BJ (cell line): ENCODE measurements around the gene METTL25B. TPM values are rescaled to one million over a fixed set of nuclear protein-coding genes. Genes with fewer than 3 reads are reported as not detected.

Experiments
- CTCF ChIA-PET: fragments of 350-600 bp; formaldehyde crosslinking; extraction: SDS; loops from one replicate; lab custom pipeline; 2021; ENCODE audit warnings: antibody characterized with exemption, inconsistent platforms; lab: Yijun Ruan, JAX
- POLR2A ChIA-PET: fragments of 300-600 bp; sonication (Branson Sonifier 250); formaldehyde crosslinking; extraction: SDS; loops from one replicate; lab custom pipeline; 2021; ENCODE audit warnings: antibody characterized with exemption; lab: Charles Lee
- DNase-seq: peaks from one replicate; pipeline ENCODE4 v3.0.0-alpha.2; 2011; ENCODE audit warnings: low read depth
- H3K27me3 ChIP-seq: 2 replicates; pipeline ENCODE4 v1.6.0; 2011; ENCODE audit warnings: low read length; ENCODE audit not compliant: control insufficient read depth, insufficient read depth
- H3K36me3 ChIP-seq: 2 replicates; pipeline ENCODE4 v1.5.1; 2011; ENCODE audit warnings: low read length; ENCODE audit not compliant: control insufficient read depth, insufficient read depth
- H3K4me3 ChIP-seq: 2 replicates; pipeline ENCODE4 v1.5.1; 2011; ENCODE audit warnings: low read depth, mild to moderate bottlenecking, control low read depth, low read length
- polyA plus RNA-seq: library from polyadenylated mRNA; depleted of rRNA; stranded (reverse); fragments of >200 nt; gene quantifications from 2 replicates; pipeline ENCODE4 v1.2.3, GENCODE V29; 2011
- TF ChIP-seq, protein P1 (sequence below): IDR thresholded peaks from 2 replicates; pipeline ENCODE4 v1.5.1; 2011; ENCODE audit warnings: low read depth, mild to moderate bottlenecking, control low read depth, inconsistent platforms, low read length, moderate library complexity; ENCODE audit not compliant: insufficient read depth

METTL25B gene
- polyA plus RNA-seq, 1 experiment = 14.6 TPM

DNA sequence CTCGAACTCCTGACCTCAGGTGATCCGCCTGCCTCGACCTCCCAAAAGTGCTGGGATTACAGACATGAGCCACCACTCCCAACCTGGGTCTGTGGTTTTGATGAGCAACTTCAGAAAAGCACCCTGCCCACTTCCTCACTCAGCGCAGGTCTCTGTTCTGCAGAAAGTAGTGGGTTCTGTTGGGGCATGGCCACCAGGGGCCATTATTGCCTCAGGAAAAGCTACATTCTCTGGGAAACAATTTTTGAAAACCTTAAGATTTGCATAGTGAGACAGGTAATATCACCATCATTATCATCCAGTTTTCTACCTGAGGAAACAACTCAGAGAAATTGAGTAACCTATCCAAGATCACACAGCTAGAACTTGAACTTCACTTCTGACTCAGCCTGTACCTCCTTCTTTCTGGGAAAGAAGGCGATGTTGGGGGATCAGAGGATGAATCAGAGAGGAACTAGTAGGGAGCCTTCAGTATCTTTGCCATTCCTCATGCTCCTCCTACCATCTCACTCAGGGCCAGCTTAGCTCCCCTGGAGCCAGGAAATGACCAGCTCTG is 44.0 kb upstream of the METTL25B start:
- DNase-seq = no peak
- ChIA-PET CTCF (interaction anchor here (0.8 to 31.9 kb wide), 7 partner anchors 6 to 244 kb away, joined by 3 to 1556 read pairs (median 117); partner anchors contain the start of genes CRABP2, INSRR, ISG20L2 and METTL25B), POLR2A (no interaction called here)
- Histone ChIP-seq H3K36me3 (no peaks in the 10 kb centered on the region), H3K4me3 (no peak overlapping the region), H3K27me3 (no peaks in the 10 kb centered on the region)
- TF ChIP-seq, protein P1, sequence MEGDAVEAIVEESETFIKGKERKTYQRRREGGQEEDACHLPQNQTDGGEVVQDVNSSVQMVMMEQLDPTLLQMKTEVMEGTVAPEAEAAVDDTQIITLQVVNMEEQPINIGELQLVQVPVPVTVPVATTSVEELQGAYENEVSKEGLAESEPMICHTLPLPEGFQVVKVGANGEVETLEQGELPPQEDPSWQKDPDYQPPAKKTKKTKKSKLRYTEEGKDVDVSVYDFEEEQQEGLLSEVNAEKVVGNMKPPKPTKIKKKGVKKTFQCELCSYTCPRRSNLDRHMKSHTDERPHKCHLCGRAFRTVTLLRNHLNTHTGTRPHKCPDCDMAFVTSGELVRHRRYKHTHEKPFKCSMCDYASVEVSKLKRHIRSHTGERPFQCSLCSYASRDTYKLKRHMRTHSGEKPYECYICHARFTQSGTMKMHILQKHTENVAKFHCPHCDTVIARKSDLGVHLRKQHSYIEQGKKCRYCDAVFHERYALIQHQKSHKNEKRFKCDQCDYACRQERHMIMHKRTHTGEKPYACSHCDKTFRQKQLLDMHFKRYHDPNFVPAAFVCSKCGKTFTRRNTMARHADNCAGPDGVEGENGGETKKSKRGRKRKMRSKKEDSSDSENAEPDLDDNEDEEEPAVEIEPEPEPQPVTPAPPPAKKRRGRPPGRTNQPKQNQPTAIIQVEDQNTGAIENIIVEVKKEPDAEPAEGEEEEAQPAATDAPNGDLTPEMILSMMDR = peak; percentile 23; the same call in 1 of the 2 replicates

DNA sequence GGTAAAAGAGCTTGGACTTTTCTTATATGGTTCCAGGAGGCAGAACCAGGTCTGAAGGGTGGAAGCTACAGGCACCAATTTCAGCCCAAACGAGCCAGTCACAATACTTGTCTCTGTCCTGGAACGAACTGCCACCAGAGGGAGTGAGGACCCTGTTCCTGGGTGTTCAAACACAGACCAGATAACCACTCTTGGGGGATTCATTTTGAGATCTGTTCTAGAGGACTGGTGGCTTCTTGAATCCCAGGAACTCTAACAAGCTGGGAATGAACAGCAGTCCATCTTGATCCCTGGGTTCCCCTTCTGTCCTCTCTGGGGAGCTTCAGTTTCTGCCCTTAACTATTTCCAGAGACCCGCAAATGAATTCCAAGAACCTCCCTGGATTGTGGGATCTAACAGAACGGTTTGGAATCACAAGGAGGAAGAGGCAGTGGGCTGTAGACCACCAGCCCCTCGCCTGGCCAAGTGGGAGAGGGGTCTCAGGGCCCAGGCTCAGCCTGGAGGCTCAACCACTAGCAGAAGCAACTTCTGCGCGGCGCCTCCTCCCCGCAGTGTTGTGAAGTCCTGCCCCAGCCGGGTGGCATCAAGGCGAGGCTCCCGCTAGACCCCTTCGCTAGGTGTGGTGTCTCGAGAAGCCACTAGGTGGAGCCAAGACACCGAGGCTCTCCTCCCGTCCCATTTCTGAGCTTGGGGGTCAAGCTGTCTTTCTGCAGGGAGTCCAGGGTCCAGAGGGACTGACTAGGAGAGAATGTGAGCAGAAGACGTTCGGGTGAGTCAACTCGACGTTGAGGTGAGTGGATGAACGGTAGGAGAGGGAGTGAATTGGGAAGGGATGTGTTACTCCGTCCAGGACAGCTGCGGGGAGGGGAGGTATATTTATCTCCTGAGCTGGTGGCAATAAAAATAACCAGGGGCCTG is 39.0 kb upstream of the METTL25B start:
- CTCF ChIA-PET = interaction anchor here (0.5 to 31.9 kb wide), 42 partner anchors 11 to 244 kb away, joined by 3 to 1556 read pairs (median 6); partner anchors contain the start of genes CRABP2, HDGF, INSRR and ISG20L2
- POLR2A ChIA-PET = interaction anchor here (0.6 to 1.9 kb wide), 4 partner anchors 29 to 52 kb away, joined by 3 to 9 read pairs (median 7); partner anchors contain the start of genes ISG20L2, METTL25B and MRPL24
- no peaks in the 10 kb centered on the region for H3K27me3 ChIP-seq
- no peak for DNase-seq
- H3K36me3 ChIP-seq = no peaks in the 10 kb centered on the region
- TF ChIP-seq, protein P1 = peak; percentile 95
- peak overlapping the region; percentile 15; the same call in 1 of the 2 replicates for H3K4me3 ChIP-seq

DNA sequence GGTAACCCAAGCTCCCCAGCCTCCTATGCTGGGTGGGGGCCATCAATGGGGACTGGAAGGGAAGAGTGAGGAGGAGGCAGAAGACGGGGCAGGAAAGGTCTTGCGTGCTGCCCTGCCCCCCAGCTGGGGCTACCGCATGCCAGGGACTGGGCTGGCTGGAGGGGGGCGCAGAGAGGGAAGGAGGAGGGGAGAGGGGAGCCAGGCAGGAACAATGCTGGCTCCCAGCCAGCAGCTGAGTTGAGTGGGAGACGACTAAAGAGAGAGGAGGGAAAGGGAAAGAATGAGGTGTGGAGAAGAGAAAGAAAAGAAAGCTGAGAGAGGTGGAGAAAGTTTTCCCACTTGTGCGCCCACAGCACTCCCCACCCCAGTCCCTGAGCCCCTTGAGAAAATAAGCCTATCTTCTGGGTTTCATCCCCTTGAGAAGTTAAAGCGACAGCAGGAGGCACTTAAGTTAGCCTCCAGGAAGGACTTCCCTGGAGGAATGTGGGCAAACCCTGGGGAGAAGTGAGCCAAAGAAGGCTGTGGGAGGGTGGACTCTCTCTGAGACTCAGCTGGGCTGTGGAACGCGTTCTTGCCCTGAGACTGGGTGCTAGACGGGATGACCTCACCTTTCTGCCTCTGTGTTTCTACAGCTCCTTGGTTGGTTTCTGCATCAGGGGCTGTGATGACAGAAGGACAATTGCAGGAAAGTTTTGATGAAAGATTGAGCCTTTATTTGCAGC is 38.2 kb upstream of the METTL25B start:
- ChIA-PET CTCF (interaction anchor here (0.5 to 31.9 kb wide), 36 partner anchors 12 to 243 kb away, joined by 3 to 1556 read pairs (median 7); partner anchors contain the start of genes CRABP2, HDGF, INSRR and ISG20L2), POLR2A (interaction anchor here (0.6 to 1.9 kb wide), 3 partner anchors 29 to 38 kb away, joined by 6 to 9 read pairs (median 8); partner anchors contain the start of genes ISG20L2 and METTL25B)
- TF ChIP-seq, protein P1 = no peak
- no peak for DNase-seq
- Histone ChIP-seq H3K27me3 (no peaks in the 10 kb centered on the region), H3K36me3 (no peaks in the 10 kb centered on the region), H3K4me3 (no peak overlapping the region)

DNA sequence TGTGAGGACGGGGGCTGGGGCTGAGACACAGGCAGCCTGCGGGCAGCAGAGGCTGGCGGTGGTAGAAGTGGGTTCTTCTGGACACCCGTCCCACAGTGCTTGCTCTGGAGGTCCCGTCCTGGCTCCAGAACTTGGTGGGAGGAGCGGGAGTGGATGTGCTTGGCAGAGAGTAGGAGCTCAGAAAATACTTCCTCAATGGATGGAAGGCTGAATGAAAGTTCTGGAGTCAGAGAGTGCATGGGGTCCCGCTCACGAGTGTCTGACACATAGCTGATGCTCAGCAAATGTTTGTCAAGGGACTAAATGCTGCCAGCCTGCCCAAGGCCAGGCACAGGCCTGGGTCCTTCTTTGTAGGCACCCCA is 37.6 kb upstream of the METTL25B start:
- no peak for DNase-seq
- TF ChIP-seq, protein P1 = no peak
- POLR2A ChIA-PET = interaction anchor here (1.9 kb wide), 1 partner anchor 38 kb away, joined by 6 read pairs; the partner anchor contains the start of genes ISG20L2 and METTL25B
- CTCF ChIA-PET = interaction anchor here (1.1 to 31.9 kb wide), 14 partner anchors 13 to 237 kb away, joined by 3 to 1556 read pairs (median 29); partner anchors contain the start of genes CRABP2, INSRR, ISG20L2 and METTL25B
- no peaks in the 10 kb centered on the region for H3K36me3 ChIP-seq
- no peak overlapping the region for H3K4me3 ChIP-seq
- no peaks in the 10 kb centered on the region for H3K27me3 ChIP-seq
